ENCODE data around the gene SMKR1.
"Not testable (repeated sequence)": the region's sequence is repeated elsewhere in the genome, so short reads cannot be mapped to it uniquely, and the experiment has no call there.

The SMKR1 gene

DNA sequence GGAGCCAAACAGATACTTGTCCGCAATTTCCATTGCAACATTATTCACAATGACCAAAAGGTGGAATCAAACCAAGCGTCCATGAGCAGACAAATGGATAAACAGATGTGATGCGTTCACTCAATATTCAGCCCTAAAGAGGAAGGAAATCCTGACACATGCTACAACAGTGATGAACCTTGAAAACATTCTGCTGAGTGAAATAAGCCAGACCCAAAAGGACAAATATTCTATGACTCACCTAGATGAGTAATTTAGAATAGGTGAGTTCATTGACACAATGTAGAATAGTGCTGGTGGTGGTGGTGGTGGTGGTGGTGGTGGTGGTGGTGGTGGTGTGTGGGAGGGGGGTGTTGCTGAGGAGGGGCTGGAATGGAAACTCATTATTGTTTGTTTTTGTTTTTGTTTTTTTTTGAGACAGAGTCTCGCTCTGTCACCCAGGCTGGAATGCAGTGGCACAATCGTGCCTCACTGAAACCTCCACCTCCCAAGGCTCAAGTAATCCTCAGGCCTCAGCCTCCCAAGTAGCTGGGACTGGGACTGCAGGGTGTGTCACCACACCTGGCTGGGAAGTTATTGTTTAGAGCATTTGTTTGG is 28.6 kb downstream of the SMKR1 start:
- DNase-seq = no peak

- no peak for DNase-seq
Observed at GRCh38 chr7:129531721-129532120, 29.4 kb downstream of the SMKR1 start.

- no peak for DNase-seq
Observed at GRCh38 chr7:129532375-129532774, 30.0 kb downstream of the SMKR1 start.

DNA sequence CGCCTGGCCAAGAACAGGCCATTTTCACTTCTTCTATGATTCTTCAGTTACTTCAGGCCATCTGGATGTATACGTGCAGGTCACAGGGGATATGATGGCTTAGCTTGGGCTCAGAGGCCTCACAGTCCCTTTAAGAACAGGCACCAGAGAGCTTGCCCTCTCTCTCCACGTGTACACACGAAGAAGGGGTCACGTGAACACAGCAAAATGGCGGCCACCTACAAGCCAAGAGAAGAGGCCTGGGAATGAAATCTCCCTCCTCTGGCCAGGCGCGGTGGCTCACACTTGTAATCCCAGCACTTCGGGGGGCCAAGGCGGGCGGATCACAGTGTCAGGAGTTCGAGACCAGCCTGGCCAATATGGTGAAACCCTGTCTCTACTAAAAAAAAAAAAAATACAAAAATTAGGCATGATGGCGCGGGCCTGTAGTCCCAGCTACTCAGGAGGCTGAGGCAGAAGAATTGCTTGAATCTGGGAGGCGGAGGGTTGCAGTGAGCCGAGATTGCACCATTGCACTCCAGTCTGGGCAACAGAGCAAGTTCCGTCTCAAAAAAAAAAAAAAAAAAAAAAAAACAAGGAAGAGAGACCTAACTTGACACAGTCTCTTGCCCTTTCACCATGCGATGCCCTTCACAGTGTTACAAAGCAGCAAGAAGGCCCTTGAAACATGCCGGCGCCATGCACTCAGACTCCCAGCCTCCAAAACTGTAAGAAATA is 32.4 kb downstream of the SMKR1 start:
- DNase-seq = not testable (repeated sequence)

DNA sequence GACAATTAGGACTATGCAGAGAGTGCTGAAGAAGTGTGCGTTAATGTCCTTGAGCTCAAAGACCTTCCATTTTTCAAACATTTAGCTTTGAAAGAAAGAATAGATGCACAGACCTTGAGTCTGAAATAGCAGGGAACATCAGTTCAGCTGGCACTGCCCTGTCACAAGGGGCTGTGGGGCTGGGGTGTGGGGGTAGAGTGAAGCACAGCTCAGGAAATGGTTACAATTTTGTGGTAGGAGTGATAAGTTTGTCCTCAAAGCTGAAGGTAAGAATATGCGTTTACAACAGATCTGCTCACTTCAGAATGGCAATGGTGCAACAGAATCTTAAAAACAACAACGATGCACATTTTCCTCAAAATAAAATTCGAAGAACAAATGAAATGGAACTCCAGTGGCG is 33.6 kb downstream of the SMKR1 start:
- DNase-seq = no peak

DNA sequence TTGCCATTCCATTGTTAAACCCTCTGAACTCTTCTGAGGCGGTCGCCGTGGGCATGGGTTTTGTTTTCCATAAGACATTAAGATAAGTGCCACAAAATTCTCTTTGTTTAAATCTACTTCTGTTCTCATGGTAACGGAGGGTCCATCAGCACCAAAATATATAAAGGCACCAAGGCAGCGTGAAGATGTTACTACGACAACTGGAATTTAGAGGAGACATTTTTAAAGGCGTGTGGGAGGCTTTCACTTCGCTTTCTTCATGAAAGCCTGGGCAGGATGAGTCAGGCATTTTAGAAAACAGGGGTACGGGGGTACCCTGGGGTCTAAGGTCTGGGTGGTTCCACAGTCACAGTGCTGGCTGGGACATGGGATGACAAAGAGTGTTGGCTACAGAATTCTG is 34.0 kb downstream of the SMKR1 start:
- no peak for DNase-seq

DNA sequence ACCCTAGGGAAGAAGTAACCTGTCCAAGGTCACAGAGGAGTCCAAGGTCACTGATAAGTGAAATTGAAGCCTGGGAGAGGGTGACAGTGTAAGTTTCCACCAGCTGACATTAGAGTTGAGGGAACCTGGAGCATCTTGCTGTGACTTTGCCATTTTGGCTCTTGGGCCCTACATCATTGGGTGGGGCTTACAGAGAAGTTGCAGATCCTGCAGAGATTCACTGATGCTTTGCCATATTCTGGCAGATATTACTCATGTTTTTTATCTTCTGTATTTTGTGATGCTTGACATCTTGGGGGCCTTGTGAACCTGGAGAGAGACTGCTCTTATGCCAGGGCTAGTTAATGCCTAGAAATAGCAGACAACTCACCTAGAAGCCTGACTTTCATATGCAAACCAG is 36.5 kb downstream of the SMKR1 start:
- no peak for DNase-seq

DNA sequence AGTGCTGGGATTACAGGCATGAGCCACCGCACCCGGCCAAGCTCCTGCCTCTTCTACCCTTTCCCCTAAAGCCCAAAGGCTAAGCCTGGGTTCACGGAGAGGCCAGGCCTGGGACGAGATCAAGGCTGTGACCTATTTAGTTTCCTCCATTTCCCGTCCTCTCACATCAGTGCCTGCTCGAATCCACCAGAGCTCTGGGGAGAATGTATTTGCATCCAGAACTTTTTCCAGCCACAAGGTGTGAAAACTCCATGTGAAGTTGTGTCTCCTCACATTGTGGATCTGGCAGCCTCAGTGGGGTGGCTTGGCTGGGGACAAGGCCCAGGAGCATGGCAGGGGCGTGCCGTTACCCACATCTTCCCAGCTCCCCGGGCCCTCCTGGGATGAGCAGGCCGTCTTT is 38.0 kb downstream of the SMKR1 start:
- no peak for DNase-seq

- DNase-seq = no peak
Observed at GRCh38 chr7:129544700-129545099, 42.4 kb downstream of the SMKR1 start.

GRCh38 chr7:129550693-129551360 is 48.5 kb downstream of the SMKR1 start:
- DNase-seq = peak; percentile 43

GRCh38 chr7:129553899-129554461 is 51.6 kb downstream of the SMKR1 start:
- DNase-seq = peak; percentile 31

DNA sequence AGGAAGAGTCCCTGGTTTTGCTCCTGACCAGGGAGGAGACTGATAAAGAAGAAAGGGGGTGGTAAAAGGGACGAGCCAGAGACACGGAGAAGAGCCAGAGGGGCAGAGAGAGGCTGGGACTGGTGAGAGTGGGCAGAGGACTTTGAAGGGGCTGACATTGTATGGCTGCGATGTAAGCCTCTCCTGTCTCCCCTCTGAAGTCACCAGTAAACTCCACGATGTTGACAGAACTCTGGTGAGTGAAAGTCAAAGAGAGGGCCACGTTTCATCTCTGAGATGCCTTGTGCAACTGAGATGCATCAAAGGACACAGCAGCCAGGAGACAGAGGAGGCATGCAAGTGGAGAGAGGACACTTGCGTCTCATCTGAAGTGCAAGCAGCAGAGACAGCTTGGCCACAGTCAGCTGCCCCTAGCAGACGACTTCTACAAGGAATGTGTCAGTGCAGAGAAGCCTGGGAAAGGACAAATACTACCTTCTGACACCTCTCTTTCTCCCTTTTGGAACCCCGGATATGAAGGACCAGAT is 54.3 kb downstream of the SMKR1 start:
- DNase-seq = no peak

DNA sequence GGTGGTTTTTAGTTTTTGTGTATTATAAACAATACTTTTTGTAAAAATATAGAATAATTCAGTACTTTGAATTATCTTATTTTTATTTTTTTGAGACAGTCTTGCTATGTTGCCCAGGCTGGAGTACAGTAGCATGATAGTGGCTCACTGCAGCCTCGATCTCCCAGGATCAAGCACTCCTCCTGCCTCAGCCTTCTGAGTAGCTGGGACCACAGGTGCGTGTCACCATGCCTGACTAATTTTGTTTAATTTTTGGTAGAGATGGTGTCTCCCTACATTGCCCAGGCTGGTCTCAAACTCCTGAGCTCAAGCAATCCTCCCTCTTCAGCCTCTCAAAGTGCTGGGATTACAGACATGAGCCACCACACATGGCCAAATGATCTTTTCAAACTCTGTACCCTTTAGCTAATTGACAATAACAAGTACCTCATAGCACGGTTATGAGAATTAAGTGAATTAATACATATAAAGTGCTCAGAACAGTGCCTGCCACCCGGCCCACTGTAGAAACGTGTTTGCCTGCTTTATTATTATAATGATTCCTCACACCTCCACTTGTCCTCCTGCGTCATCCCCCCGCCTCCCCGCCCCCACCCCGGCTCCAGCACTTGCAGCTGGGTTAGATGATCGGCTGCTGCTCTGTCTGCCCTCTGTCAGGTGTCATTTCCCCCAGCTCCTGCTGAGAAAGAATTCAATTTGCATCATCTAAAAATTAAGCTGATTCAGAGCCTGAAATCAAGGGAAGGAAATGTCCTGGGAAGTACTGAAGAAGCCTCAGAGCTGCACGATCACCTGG is 55.6 kb downstream of the SMKR1 start:
- DNase-seq = no peak

GRCh38 chr7:129559564-129559963 is 57.2 kb downstream of the SMKR1 start:
- DNase-seq = no peak

DNA sequence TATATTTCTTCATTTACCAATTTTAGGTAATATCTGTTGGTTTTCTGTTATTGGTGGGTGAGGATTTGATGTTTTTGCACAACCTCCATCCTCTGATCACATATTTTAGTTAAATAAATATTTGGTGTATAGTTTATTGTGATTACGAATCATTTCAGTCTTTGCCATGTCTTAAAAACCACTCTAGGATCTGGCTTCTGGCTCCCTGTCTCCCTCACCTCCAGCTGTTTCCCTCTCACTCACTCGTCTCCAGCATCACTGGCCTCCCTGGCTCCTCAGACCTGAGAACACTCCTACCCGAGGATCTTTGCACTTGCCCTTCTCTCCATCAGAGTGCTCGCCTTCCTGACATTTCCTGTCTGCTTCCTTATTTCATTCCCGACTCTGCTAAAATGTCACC is 58.5 kb downstream of the SMKR1 start:
- no peak for DNase-seq

GRCh38 chr7:129561677-129562359 is 59.5 kb downstream of the SMKR1 start:
- no peak for DNase-seq

Data from femur (tissue), 1 donor.